Measurements from ENCODE around the gene DPT. TPM values are rescaled to one million over a fixed set of nuclear protein-coding genes. Genes with fewer than 3 reads are reported as not detected.

DPT gene
- polyA plus RNA-seq, 1 of the 3 experiments (the other 2 are of a cell fraction): 0.05 TPM

DNA sequence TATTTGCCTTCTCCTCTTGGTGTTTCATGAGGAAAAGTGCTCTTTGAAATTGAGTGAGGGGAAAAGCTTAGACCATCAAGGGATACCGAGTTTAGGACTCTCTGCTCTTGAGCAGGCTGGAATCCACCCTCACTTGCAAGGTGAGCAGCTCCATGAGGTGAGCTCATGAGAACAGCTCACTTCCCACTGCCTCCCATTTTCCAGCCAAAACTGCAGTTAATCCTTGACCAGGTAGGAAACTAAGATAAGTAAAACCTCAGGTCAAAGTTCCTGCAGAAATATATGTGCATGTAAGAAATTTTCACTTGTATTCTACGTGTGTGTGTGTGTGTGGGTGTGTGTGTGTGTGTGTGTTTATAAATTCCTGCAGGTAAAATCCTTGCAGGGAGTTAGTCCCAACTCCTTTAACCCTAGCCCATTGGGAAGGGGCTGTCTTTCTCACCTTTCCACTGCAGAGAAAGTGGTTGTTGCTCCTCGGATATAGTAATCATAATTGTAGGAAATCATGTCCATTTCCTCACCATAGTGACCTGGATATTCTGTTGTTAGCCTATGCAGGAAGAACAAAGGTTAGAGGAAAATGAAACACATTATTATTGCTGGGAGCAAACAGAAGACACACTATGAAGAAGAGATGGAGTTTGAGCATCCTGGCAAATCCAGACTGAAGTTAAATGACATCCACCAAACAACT is 28.3 kb downstream of the DPT start:
- Histone ChIP-seq H3K4me1 (ENCODE audit: control insufficient read depth in 1 of 2, insufficient read depth in 2 of 2, low read depth in 1 of 2, low read length in 1 of 2) (peaks cover 0 to 6% of the 10 kb centered on the region in 2 experiments; a peak in 1 of 4 replicates), H2AFZ (ENCODE audit: low read depth) (no peak overlapping the region), H3F3A (replicated peaks; ENCODE audit: insufficient read depth) (no peaks in the 10 kb centered on the region), H3K9me2 (no peaks in the 10 kb centered on the region), H3K27ac (ENCODE audit: low read depth in 2 of 2, low read length in 1 of 2) (no peak overlapping the region), H3K9me3 (no peaks in the 10 kb centered on the region), H3K79me2 (ENCODE audit: insufficient read depth) (no peaks in the 10 kb centered on the region), H3K4me3 (ENCODE audit: low read depth in 2 of 2, low read length in 1 of 2) (no peak overlapping the region), H3K27me3 (ENCODE audit: insufficient read depth) (no peaks in the 10 kb centered on the region), H3K9ac (no peak overlapping the region), H3K36me3 (replicated peaks in 1 of 2; ENCODE audit: control insufficient read depth in 1 of 2, insufficient read depth in 2 of 2, low read length in 1 of 2) (no peaks in the 10 kb centered on the region), H3K4me2 (no peak overlapping the region), H4K20me1 (ENCODE audit: insufficient read depth) (no peaks in the 10 kb centered on the region)
- ChIA-PET POLR2A (no interaction called here), CTCF (interaction anchor here (0.9 to 1.2 kb wide), 2 partner anchors 9 to 98 kb away, joined by 3 read pairs; no protein-coding TSS in a partner anchor)
- TF ChIP-seq ELF1 (IDR thresholded peaks at IDR 0.05) (no peak), FOXJ3 (CRISPR knock-in tag; IDR thresholded peaks at IDR 0.05) (no peak), EZH2phosphoT487 (IDR thresholded peaks at IDR 0.05; ENCODE audit: borderline replicate concordance, low read depth) (no peak), NFIC (IDR thresholded peaks at IDR 0.05; ENCODE audit: borderline replicate concordance) (no peak)
- TF ChIP-seq, protein P1, sequence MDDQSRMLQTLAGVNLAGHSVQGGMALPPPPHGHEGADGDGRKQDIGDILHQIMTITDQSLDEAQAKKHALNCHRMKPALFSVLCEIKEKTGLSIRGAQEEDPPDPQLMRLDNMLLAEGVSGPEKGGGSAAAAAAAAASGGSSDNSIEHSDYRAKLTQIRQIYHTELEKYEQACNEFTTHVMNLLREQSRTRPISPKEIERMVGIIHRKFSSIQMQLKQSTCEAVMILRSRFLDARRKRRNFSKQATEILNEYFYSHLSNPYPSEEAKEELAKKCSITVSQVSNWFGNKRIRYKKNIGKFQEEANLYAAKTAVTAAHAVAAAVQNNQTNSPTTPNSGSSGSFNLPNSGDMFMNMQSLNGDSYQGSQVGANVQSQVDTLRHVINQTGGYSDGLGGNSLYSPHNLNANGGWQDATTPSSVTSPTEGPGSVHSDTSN (IDR thresholded peaks at IDR 0.05): no peak
- TF ChIP-seq, protein P2, sequence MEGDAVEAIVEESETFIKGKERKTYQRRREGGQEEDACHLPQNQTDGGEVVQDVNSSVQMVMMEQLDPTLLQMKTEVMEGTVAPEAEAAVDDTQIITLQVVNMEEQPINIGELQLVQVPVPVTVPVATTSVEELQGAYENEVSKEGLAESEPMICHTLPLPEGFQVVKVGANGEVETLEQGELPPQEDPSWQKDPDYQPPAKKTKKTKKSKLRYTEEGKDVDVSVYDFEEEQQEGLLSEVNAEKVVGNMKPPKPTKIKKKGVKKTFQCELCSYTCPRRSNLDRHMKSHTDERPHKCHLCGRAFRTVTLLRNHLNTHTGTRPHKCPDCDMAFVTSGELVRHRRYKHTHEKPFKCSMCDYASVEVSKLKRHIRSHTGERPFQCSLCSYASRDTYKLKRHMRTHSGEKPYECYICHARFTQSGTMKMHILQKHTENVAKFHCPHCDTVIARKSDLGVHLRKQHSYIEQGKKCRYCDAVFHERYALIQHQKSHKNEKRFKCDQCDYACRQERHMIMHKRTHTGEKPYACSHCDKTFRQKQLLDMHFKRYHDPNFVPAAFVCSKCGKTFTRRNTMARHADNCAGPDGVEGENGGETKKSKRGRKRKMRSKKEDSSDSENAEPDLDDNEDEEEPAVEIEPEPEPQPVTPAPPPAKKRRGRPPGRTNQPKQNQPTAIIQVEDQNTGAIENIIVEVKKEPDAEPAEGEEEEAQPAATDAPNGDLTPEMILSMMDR (IDR thresholded peaks at IDR 0.05): no peak
- WGBS (ENCODE audit: low lambda C conversion rate): 68% methylated on average over 3 of the region's 3 CpGs
- DNase-seq: no peak

DNA sequence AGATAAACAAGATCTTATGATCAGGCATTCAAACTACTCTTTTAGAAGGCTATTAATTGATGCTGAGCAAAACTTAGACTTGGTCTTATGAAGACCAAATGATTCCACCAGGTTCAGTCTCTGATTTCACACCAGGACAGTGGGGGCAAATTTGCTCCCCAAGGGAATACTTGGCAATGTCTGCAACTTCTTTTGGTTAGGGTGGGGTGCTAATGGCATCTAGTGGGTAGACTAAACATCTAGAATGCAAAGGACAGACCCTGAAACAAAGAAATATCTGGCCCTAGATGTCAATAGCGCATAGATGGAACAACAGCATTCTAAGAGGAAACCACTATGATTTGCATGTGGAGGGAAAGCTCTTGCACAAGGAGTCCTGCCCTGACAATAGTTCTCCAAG is 30.6 kb downstream of the DPT start:
- Histone ChIP-seq H3K9me2 (no peaks in the 10 kb centered on the region), H3K79me2 (ENCODE audit: insufficient read depth) (no peaks in the 10 kb centered on the region), H3K27me3 (ENCODE audit: insufficient read depth) (no peaks in the 10 kb centered on the region), H3K36me3 (replicated peaks in 1 of 2; ENCODE audit: control insufficient read depth in 1 of 2, insufficient read depth in 2 of 2, low read length in 1 of 2) (no peaks in the 10 kb centered on the region), H4K20me1 (ENCODE audit: insufficient read depth) (no peaks in the 10 kb centered on the region), H3K27ac (ENCODE audit: low read depth in 2 of 2, low read length in 1 of 2) (no peak overlapping the region), H3F3A (replicated peaks; ENCODE audit: insufficient read depth) (no peaks in the 10 kb centered on the region), H3K4me2 (no peak overlapping the region), H3K4me1 (ENCODE audit: control insufficient read depth in 1 of 2, insufficient read depth in 2 of 2, low read depth in 1 of 2, low read length in 1 of 2) (peaks cover 0 to 16% of the 10 kb centered on the region in 2 experiments; a peak in 1 of 4 replicates), H2AFZ (ENCODE audit: low read depth) (no peak overlapping the region), H3K9ac (no peak overlapping the region), H3K4me3 (ENCODE audit: low read depth in 2 of 2, low read length in 1 of 2) (no peak overlapping the region), H3K9me3 (no peaks in the 10 kb centered on the region)
- ChIA-PET CTCF (no interaction called here), POLR2A (no interaction called here)
- WGBS (ENCODE audit: low lambda C conversion rate): 81% methylated on average over 1 of the region's 1 CpG
- DNase-seq: no peak
- no peak for TF ChIP-seq YY1 (IDR thresholded peaks at IDR 0.05; ENCODE audit: low read depth)
- no peak for TF ChIP-seq RFX5 (IDR thresholded peaks at IDR 0.05; ENCODE audit: low read length)
- TF ChIP-seq, protein P3, sequence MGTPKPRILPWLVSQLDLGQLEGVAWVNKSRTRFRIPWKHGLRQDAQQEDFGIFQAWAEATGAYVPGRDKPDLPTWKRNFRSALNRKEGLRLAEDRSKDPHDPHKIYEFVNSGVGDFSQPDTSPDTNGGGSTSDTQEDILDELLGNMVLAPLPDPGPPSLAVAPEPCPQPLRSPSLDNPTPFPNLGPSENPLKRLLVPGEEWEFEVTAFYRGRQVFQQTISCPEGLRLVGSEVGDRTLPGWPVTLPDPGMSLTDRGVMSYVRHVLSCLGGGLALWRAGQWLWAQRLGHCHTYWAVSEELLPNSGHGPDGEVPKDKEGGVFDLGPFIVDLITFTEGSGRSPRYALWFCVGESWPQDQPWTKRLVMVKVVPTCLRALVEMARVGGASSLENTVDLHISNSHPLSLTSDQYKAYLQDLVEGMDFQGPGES (IDR thresholded peaks at IDR 0.05; ENCODE audit: low read depth, low read length): no peak
- TF ChIP-seq POLR2AphosphoS5 (IDR thresholded peaks at IDR 0.05; ENCODE audit: low read depth, low read length): no peak
- TF ChIP-seq NRF1 (IDR thresholded peaks at IDR 0.05; ENCODE audit: low read depth, low read length): no peak
- TF ChIP-seq, protein P1 (IDR thresholded peaks at IDR 0.05): no peak
- TF ChIP-seq MEF2A (IDR thresholded peaks at IDR 0.05; ENCODE audit: borderline replicate concordance, low read depth): no peak
- no peak for TF ChIP-seq USF2 (IDR thresholded peaks at IDR 0.05; ENCODE audit: borderline replicate concordance, low read depth, low read length)
- no peak for TF ChIP-seq SMC3 (IDR thresholded peaks at IDR 0.05; ENCODE audit: low read depth, low read length)
- TF ChIP-seq SIN3A (IDR thresholded peaks at IDR 0.05; ENCODE audit: borderline replicate concordance, low read depth, low read length): no peak
- no peak for TF ChIP-seq EZH2phosphoT487 (IDR thresholded peaks at IDR 0.05; ENCODE audit: borderline replicate concordance, low read depth)
- no peak for TF ChIP-seq FOSL2 (IDR thresholded peaks at IDR 0.05; ENCODE audit: borderline replicate concordance, low read depth)

Measured in SK-N-SH (cell line).